HFFc6 (cell line): ENCODE data around the gene TCF20. TPM values are rescaled to one million over a fixed set of nuclear protein-coding genes. Genes with fewer than 3 reads are reported as not detected.

Source experiments
- DNase-seq: peaks from one replicate; pipeline ENCODE4 v3.0.0-alpha.2; 2018
- H3K27ac Mint-ChIP-seq: 2 replicates; pipeline ENCODE4 v1.8.0; 2020; ENCODE audit warnings: mild to moderate bottlenecking, mixed read lengths
- H3K27me3 Mint-ChIP-seq: 2 replicates; pipeline ENCODE4 v1.8.0; 2021; ENCODE audit warnings: mild to moderate bottlenecking, moderate library complexity, mixed read lengths; ENCODE audit not compliant: insufficient read depth
- H3K36me3 Mint-ChIP-seq: 2 replicates; pipeline ENCODE4 v1.8.0; 2021; ENCODE audit warnings: low read depth, mixed read lengths
- H3K4me1 Mint-ChIP-seq: 2 replicates; pipeline ENCODE4 v1.8.0; 2020; ENCODE audit warnings: low read depth, mixed read lengths
- H3K4me3 Mint-ChIP-seq: 2 replicates; pipeline ENCODE4 v1.8.0; 2020; ENCODE audit warnings: mild to moderate bottlenecking, moderate library complexity, mixed read lengths
- H3K9me3 Mint-ChIP-seq: 2 replicates; pipeline ENCODE4 v1.8.0; 2020; ENCODE audit warnings: mild to moderate bottlenecking, mixed read lengths
- CTCF ChIP-seq: fragments of 200-600 bp; sonication (generic); IDR thresholded peaks from 2 replicates; pipeline ENCODE4 v1.5.0; 2021; ENCODE audit warnings: antibody characterized with exemption, mild to moderate bottlenecking
- total RNA-seq, 6 experiments: library from RNA; stranded (reverse); fragmentation: NEBNext Ultra II Directional; extraction: Animal tissue kit (Norgen Biotek cat#: 25700); gene quantifications; 2 replicates in 1 of 6; 3 replicates in 5 of 6; pipeline ENCODE4 v1.2.3, GENCODE V29; 2021

The TCF20 gene
- total RNA-seq, 6 experiments from 2014 or later: 26.7 to 33.4 (median 30.1) TPM

GRCh38 chr22:42303396-42304323 is 33.2 kb upstream of the TCF20 start:
- no peak for DNase-seq
- Mint-ChIP-seq H3K4me3 (no peak overlapping the region), H3K4me1 (no peaks in the 10 kb centered on the region), H3K27me3 (peaks cover 34% of the 10 kb centered on the region), H3K36me3 (no peaks in the 10 kb centered on the region), H3K9me3 (no peaks in the 10 kb centered on the region), H3K27ac (no peak overlapping the region)
- TF ChIP-seq CTCF: no peak

- peaks cover 26% of the 10 kb centered on the region for H3K27me3 Mint-ChIP-seq
- no peak for TF ChIP-seq CTCF
- no peaks in the 10 kb centered on the region for H3K36me3 Mint-ChIP-seq
- no peaks in the 10 kb centered on the region for H3K4me1 Mint-ChIP-seq
- DNase-seq: no peak
- H3K4me3 Mint-ChIP-seq: no peak overlapping the region
- no peak overlapping the region for H3K27ac Mint-ChIP-seq
- H3K9me3 Mint-ChIP-seq: no peaks in the 10 kb centered on the region
Measured at GRCh38 chr22:42301742-42302102, 31.3 kb upstream of the TCF20 start.

DNA sequence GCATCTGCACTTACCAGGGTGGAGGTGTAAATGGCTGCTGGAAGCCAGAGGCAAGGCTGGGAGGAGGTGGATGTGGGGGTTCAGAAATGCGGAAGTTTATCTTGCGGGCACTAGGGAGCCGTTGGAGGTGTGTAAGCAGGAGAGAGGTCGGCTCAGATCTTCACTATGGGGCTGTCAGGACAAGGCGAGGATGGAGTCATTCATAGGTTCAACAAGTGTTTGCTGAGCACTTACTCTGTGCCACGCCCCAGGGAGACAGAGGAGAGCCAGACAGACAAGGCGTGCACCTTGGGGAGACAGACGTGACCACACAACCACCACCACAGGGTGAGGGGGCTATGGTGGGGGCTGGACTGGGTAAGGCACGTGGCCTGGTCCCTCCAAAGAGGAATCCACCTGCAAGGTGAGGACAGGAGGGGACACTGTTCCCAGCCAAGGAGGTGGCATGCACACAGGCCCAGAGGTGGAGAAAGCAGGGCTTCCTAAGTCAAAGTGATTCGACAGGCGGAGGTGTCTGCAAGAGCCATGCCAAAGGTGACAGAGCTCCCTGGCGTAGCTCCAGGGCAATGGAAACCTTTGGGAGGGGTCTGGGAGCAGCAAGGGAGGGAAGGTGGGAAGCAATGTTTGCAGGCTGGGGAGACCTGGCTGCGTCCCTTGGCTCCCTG is 30.8 kb upstream of the TCF20 start:
- Mint-ChIP-seq H3K27me3 (peaks cover 26% of the 10 kb centered on the region), H3K27ac (no peak overlapping the region), H3K4me3 (no peak overlapping the region)

DNA sequence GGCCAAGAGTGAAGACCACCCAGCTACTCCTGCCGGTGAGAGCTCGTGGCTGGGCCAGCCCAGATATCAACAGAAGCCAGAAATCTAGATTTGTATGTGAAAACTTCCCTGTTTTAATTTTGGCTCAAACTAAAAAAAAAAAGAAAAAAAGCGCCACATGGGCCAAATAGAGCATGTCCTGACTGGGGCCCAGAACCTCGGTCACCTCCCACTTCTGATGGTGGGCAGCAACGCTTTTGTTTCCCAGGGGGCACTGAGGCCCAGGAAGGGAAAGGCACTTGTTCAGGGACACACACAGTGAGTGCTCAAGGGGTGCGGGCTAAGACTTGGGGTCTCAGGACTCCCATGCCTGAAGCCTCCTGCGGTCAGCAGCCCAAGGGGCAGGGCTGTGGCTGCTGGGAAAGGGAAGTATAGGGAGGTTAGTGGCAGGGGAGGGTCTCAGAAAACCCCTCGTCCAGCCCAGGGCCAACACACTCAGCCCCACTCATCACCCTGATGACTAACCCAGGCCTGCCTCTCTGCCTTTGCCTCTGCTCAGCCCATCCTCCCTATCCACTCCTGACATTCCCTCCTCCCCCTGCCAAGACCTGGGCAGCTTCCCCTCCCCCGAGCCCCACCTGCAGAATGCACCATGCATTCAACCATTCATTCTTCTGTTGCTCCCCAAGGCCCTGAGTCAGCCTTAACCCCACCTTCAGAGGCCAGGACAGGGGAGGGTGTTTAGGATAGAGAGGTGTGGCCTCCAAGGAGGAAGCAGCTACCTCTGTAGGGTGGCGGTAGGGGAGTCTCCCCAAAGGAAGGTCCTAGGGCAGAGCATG is 30.0 kb upstream of the TCF20 start:
- Mint-ChIP-seq H3K27me3 (peaks cover 26% of the 10 kb centered on the region), H3K4me1 (no peaks in the 10 kb centered on the region), H3K27ac (no peak overlapping the region), H3K9me3 (no peaks in the 10 kb centered on the region), H3K4me3 (no peak overlapping the region), H3K36me3 (no peaks in the 10 kb centered on the region)
- no peak for TF ChIP-seq CTCF
- DNase-seq: no peak

More for the DNA sequence above, 30.8 kb upstream of the TCF20 start:
- TF ChIP-seq CTCF: no peak
- no peak for DNase-seq
- H3K9me3 Mint-ChIP-seq: no peaks in the 10 kb centered on the region
- no peaks in the 10 kb centered on the region for H3K4me1 Mint-ChIP-seq
- H3K36me3 Mint-ChIP-seq: no peaks in the 10 kb centered on the region

DNA sequence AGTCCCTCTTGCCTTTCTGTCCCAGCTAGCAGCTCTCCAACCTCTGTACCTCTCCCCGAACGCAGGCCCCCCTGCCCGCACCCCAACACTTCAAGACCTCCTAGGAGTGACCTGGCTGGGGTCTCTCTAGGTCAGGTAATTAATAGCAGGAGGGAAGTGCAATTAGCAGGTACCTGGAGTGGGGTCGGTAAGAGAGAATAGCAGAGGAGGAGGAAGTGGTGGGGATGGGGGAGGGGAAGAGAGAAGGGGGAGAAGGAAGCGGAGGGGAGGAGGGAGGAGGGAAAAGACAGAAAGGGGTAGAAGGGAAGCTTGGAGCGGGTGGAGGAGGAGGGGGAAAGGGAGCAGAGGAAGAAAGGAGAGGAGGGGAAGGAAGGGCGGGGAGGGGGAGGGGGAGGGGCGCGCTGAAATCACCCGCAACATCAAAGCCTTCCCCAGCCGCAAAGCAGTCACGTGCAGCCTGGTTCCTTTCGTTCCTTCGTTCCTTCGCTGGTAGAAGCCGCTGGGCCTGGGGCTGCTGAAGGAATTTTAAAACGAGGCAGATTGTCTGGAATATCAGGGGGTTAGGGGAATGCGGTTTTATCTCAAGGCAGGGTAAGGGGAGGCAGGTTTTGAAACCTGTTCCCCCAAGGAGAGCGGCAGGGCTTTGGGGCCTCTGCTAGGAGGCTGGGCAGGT is 29.3 kb upstream of the TCF20 start:
- TF ChIP-seq CTCF: no peak
- H3K27me3 Mint-ChIP-seq: peaks cover 19% of the 10 kb centered on the region

More for the DNA sequence above, 29.3 kb upstream of the TCF20 start:
- no peak overlapping the region for H3K27ac Mint-ChIP-seq
- H3K4me3 Mint-ChIP-seq: no peak overlapping the region
- H3K4me1 Mint-ChIP-seq: no peaks in the 10 kb centered on the region
- DNase-seq: no peak
- H3K9me3 Mint-ChIP-seq: no peaks in the 10 kb centered on the region
- H3K36me3 Mint-ChIP-seq: no peaks in the 10 kb centered on the region
